Osteoblast (primary cell): Measurements from ENCODE around the gene S100A1. TPM values are rescaled to one million over a fixed set of nuclear protein-coding genes. Genes with fewer than 3 reads are reported as not detected.

Source experiments
- DNase-seq: peaks from one replicate; pipeline ENCODE4 v3.0.0; 2011; ENCODE audit warnings: low spot score, mixed read lengths; ENCODE audit not compliant: insufficient read length; ENCODE audit errors: missing footprints
- H2AFZ ChIP-seq: 2 replicates; pipeline ENCODE4 v1.6.0; 2011; ENCODE audit warnings: mild to moderate bottlenecking, low read length
- H3K27ac ChIP-seq: 2 replicates; pipeline ENCODE4 v1.5.1; 2011; ENCODE audit warnings: mild to moderate bottlenecking, low read depth, low read length, moderate library complexity
- H3K27me3 ChIP-seq: 2 replicates; pipeline ENCODE4 v1.6.0; 2012; ENCODE audit warnings: mild to moderate bottlenecking, control low read depth, inconsistent platforms, low read length, moderate library complexity; ENCODE audit not compliant: insufficient read depth
- H3K36me3 ChIP-seq: 2 replicates; pipeline ENCODE4 v1.5.1; 2011; ENCODE audit warnings: mild to moderate bottlenecking, low read length, control low read depth, moderate library complexity; ENCODE audit not compliant: insufficient read depth
- H3K4me1 ChIP-seq: 2 replicates; pipeline ENCODE4 v1.5.1; 2011; ENCODE audit warnings: mild to moderate bottlenecking, low read length, control low read depth, moderate library complexity; ENCODE audit not compliant: insufficient read depth
- H3K4me2 ChIP-seq: 2 replicates; pipeline ENCODE4 v1.6.0; 2011; ENCODE audit warnings: mild to moderate bottlenecking, low read length; ENCODE audit not compliant: insufficient read depth
- H3K4me3 ChIP-seq: fragments of 200-600 bp; sonication (generic); 3 replicates; pipeline ENCODE4 v1.5.1; 2012; ENCODE audit warnings: mild to moderate bottlenecking, low read length, inconsistent platforms; ENCODE audit not compliant: insufficient read depth
- H3K79me2 ChIP-seq: 2 replicates; pipeline ENCODE4 v1.6.0; 2012; ENCODE audit warnings: mild to moderate bottlenecking, low read length, control low read depth, inconsistent platforms; ENCODE audit not compliant: insufficient read depth
- H3K9me3 ChIP-seq: 2 replicates; pipeline ENCODE4 v1.5.1; 2011; ENCODE audit warnings: low read depth, low read length, control low read depth
- H4K20me1 ChIP-seq: 2 replicates; pipeline ENCODE4 v1.6.0; 2012; ENCODE audit warnings: mild to moderate bottlenecking, low read length, control low read depth; ENCODE audit not compliant: insufficient read depth
- total RNA-seq: library from RNA; depleted of rRNA; stranded (reverse); fragments of >200 nt; gene quantifications from 2 replicates; pipeline ENCODE4 v1.2.3, GENCODE V29; 2012
- TF ChIP-seq, protein P1 (sequence below): IDR thresholded peaks from 2 replicates; pipeline ENCODE4 v1.5.1; 2011; ENCODE audit warnings: mild to moderate bottlenecking, low read depth, low read length, moderate library complexity; ENCODE audit errors: extremely low read depth

S100A1 gene
- total RNA-seq, 1 donor, result not detected

DNA sequence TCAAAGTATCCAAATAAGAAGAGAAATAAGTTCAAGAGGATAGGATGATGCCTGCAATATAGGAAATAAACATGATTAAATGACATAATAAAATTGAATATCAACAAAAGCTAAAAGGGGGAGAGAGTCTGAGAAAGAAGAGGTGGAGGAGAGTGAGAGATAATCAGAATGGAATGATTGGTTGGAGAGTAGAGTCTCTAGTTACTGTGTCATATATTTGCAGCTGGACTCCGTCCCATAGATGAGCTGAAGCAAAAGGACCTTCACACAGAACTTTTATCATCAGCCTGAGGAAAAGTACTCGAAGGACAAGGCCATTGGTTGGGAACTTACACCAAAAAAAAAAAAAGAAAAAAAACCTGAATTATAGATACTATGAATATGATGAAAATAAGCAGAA is 39.8 kb upstream of the S100A1 start:
- Histone ChIP-seq H3K79me2 (no peaks in the 10 kb centered on the region), H3K27ac (no peak overlapping the region), H3K4me1 (peaks cover 9% of the 10 kb centered on the region), H2AFZ (no peak overlapping the region), H3K4me2 (no peak overlapping the region), H3K9me3 (no peaks in the 10 kb centered on the region), H3K36me3 (no peaks in the 10 kb centered on the region), H3K4me3 (no peak overlapping the region), H3K27me3 (no peaks in the 10 kb centered on the region), H4K20me1 (no peaks in the 10 kb centered on the region)
- no peak for DNase-seq
- TF ChIP-seq, protein P1, sequence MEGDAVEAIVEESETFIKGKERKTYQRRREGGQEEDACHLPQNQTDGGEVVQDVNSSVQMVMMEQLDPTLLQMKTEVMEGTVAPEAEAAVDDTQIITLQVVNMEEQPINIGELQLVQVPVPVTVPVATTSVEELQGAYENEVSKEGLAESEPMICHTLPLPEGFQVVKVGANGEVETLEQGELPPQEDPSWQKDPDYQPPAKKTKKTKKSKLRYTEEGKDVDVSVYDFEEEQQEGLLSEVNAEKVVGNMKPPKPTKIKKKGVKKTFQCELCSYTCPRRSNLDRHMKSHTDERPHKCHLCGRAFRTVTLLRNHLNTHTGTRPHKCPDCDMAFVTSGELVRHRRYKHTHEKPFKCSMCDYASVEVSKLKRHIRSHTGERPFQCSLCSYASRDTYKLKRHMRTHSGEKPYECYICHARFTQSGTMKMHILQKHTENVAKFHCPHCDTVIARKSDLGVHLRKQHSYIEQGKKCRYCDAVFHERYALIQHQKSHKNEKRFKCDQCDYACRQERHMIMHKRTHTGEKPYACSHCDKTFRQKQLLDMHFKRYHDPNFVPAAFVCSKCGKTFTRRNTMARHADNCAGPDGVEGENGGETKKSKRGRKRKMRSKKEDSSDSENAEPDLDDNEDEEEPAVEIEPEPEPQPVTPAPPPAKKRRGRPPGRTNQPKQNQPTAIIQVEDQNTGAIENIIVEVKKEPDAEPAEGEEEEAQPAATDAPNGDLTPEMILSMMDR, result no peak

DNA sequence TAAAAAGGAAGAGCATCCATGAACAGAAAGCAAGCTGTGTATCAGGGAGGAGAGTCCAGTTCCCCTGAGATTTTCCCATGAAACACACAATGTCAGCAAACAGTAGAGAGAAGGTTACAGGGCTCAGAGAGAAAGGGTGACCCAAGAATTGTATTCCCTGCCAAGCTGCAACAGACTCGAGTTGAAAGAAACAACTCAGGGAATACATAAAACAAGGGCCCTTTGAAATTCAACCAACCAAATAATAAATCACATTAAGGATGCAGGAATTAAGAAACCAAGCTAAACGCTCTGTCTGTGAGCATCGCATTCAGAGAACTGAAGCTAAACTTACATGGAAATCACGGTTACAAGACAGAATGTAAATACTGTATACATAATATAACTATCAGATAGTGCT is 35.5 kb upstream of the S100A1 start:
- H3K4me1 ChIP-seq, result peaks cover 5% of the 10 kb centered on the region
- no peak overlapping the region for H3K4me2 ChIP-seq
- TF ChIP-seq, protein P1, result no peak

DNA sequence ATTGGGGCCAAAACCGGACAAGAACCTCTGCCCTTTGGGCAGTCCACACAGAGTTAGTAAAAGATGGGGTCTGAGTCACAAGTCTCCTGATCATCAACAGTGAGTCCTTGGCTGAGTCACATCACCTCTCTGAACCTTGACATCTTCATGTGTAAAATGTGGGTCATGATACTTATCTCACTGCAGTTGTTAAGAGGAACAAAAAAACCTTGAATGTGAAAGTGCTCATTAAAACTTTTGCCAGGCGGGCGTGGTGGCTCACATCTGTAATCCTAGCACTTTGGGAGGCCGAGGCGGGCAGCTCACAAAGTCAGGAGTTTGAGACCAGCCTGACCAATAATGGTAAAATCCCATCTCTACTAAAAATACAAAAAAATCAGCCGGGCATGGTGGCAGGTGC is 31.0 kb upstream of the S100A1 start:
- Histone ChIP-seq H3K27ac (peak overlapping the region; percentile 51), H3K27me3 (no peaks in the 10 kb centered on the region), H3K4me3 (no peak overlapping the region), H2AFZ (no peak overlapping the region), H3K4me2 (no peak overlapping the region), H3K4me1 (peaks cover 20% of the 10 kb centered on the region), H3K79me2 (no peaks in the 10 kb centered on the region), H3K36me3 (peaks cover 4% of the 10 kb centered on the region), H4K20me1 (no peaks in the 10 kb centered on the region), H3K9me3 (no peaks in the 10 kb centered on the region)
- DNase-seq, result peak; percentile 88
- TF ChIP-seq, protein P1, result no peak

More for the DNA sequence above, 35.5 kb upstream of the S100A1 start:
- no peaks in the 10 kb centered on the region for H3K27me3 ChIP-seq
- H3K4me3 ChIP-seq, result no peak overlapping the region
- DNase-seq, result peak; percentile 56
- peak overlapping the region; percentile 27 for H2AFZ ChIP-seq
- H3K9me3 ChIP-seq, result no peaks in the 10 kb centered on the region
- no peak overlapping the region for H3K27ac ChIP-seq
- H3K36me3 ChIP-seq, result no peaks in the 10 kb centered on the region
- no peaks in the 10 kb centered on the region for H4K20me1 ChIP-seq
- no peaks in the 10 kb centered on the region for H3K79me2 ChIP-seq

DNA sequence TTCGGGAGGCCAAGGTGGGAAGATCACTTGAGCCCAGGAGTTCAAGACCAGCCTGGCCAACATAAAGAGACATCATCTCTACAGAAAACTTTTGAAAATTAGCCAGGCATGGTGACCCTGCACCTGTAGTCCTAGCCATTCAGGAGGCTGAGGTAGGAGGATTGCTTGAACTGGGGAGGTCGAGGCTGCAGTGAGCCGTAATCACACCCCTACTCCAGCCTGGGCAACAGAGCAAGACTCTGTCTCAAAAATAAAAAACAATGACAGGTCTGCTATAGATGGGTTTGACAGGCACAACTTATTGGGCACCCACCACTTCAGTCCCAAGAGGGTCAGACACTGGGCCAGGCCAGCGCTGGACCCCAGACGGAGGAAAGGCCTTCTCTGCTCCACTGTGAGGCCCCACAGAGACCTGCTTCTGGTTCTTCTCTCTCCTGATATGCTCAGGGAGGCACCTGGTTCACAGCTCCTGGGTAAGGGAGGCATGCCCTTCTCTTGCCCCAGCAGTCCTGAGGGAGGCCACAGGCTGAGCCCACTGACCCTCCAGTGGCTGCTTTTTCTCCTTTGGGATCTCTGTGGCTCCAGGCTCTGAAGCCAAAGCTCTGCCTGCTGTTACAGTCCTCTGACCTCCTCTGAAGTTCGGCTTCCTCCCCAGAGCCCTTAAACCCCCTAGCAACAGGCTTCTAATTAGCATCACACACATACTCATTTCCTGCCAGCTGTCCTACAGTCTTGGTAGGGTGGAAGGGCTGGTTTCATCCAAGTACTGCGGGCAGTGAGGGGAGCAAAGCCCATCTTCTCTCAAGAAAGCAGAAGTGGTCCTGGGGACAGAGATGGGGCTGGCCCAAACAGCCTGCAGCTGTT is 29.7 kb upstream of the S100A1 start:
- Histone ChIP-seq H2AFZ (peak overlapping the region; percentile 4), H3K36me3 (peaks cover 6% of the 10 kb centered on the region), H3K27me3 (no peaks in the 10 kb centered on the region), H3K9me3 (no peaks in the 10 kb centered on the region), H4K20me1 (no peaks in the 10 kb centered on the region), H3K79me2 (no peaks in the 10 kb centered on the region), H3K4me1 (peaks cover 20% of the 10 kb centered on the region), H3K4me3 (no peak overlapping the region), H3K4me2 (no peak overlapping the region), H3K27ac (peak overlapping the region; percentile 72)
- TF ChIP-seq, protein P1, result no peak
- peak; percentile 91 for DNase-seq
